H1 (cell line): ENCODE measurements around the gene ANO9. TPM values are rescaled to one million over a fixed set of nuclear protein-coding genes. Genes with fewer than 3 reads are reported as not detected.
"Not testable (repeated sequence)": the region's sequence is repeated elsewhere in the genome, so short reads cannot be mapped to it uniquely, and the experiment has no call there.

ENCODE experiments used
- CTCF ChIA-PET: fragments of 300-600 bp; sonication (Branson Sonifier 250); formaldehyde crosslinking; loops from one replicate; lab custom pipeline; 2021; ENCODE audit not compliant: partially characterized antibody; lab: Charles Lee
- POLR2A ChIA-PET: fragments of 300-600 bp; sonication (Branson Sonifier 250); formaldehyde crosslinking; loops from one replicate; lab custom pipeline; 2021; ENCODE audit warnings: inconsistent platforms; ENCODE audit not compliant: partially characterized antibody; lab: Charles Lee
- DNase-seq, 2 experiments: peaks; one replicate each; pipeline versions ENCODE4 v3.0.0 to v3.0.0-alpha.2; 2010 to 2022; ENCODE audit warnings: low spot score in 2 of 2, low read depth in 1 of 2, mixed read lengths in 1 of 2
- FAIRE-seq: peaks from 2 replicates; lab custom pipeline; 2011; peaks lifted over from hg19 to GRCh38; lab: Jason Lieb, UNC
- H2AFZ ChIP-seq: 2 replicates; pipeline ENCODE4 v1.8.1; 2012; ENCODE audit warnings: low read length, inconsistent platforms
- H2AK5ac ChIP-seq: 2 replicates; pipeline ENCODE4 v1.6.1; 2013; ENCODE audit warnings: low read depth, low read length
- H2BK120ac ChIP-seq: replicated peaks from 2 replicates; pipeline ENCODE3; 2013; ENCODE audit warnings: low read depth, low read length, inconsistent platforms
- H2BK12ac ChIP-seq: 2 replicates; pipeline ENCODE4 v1.6.1; 2013; ENCODE audit warnings: low read depth, low read length
- H2BK15ac ChIP-seq: 2 replicates; pipeline ENCODE4 v1.6.1; 2013; ENCODE audit warnings: low read length
- H2BK20ac ChIP-seq: 2 replicates; pipeline ENCODE4 v1.6.1; 2013; ENCODE audit warnings: low read length
- H2BK5ac ChIP-seq: 2 replicates; pipeline ENCODE4 v1.6.1; 2013; ENCODE audit warnings: low read depth, low read length
- H3K14ac ChIP-seq: 2 replicates; pipeline ENCODE4 v1.6.1; 2013; ENCODE audit warnings: inconsistent platforms; ENCODE audit not compliant: insufficient read length
- H3K18ac ChIP-seq: 2 replicates; pipeline ENCODE4 v1.6.1; 2013; ENCODE audit warnings: low read length; ENCODE audit errors: extremely low read depth
- H3K23ac ChIP-seq: 2 replicates; pipeline ENCODE4 v1.6.1; 2013; ENCODE audit warnings: inconsistent platforms; ENCODE audit not compliant: insufficient read length
- H3K23me2 ChIP-seq: 2 replicates; pipeline ENCODE4 v1.6.1; 2013; ENCODE audit warnings: low read depth, low read length
- H3K27ac ChIP-seq: 2 replicates; pipeline ENCODE4 v1.6.1; 2011; ENCODE audit warnings: low read depth, low read length, inconsistent platforms
- H3K27me3 ChIP-seq, 4 experiments: replicated peaks in 1 of 4; 1 replicate in 1 of 4; 2 replicates in 3 of 4; pipeline versions ENCODE4 v1.6.1 to v1.8.1; 2011 to 2013; ENCODE audit warnings: low read length in 3 of 4, mild to moderate bottlenecking in 3 of 4, inconsistent platforms in 2 of 4, mixed read lengths in 2 of 4, moderate library complexity in 1 of 4; ENCODE audit not compliant: control insufficient read depth in 3 of 4, insufficient read depth in 3 of 4; ENCODE audit errors: extremely low read depth in 1 of 4
- H3K36me3 ChIP-seq, 4 experiments: 2 replicates each; pipeline versions ENCODE4 v1.6.1 to v1.8.1; 2011 to 2013; ENCODE audit warnings: mild to moderate bottlenecking in 4 of 4, low read length in 3 of 4, moderate library complexity in 2 of 4, control low read depth in 1 of 4, inconsistent platforms in 1 of 4; ENCODE audit not compliant: insufficient read depth in 4 of 4, control insufficient read depth in 2 of 4
- H3K4ac ChIP-seq: replicated peaks from 2 replicates; pipeline ENCODE3; 2013; ENCODE audit warnings: low read length, low read depth, mixed read lengths, inconsistent platforms; ENCODE audit not compliant: insufficient read length
- H3K4me1 ChIP-seq, 4 experiments: replicated peaks in 1 of 4; 1 replicate in 1 of 4; 2 replicates in 3 of 4; pipeline versions ENCODE4 v1.6.1 to v1.8.1; 2011 to 2013; ENCODE audit warnings: low read length in 3 of 4, inconsistent platforms in 2 of 4, mixed read lengths in 1 of 4; ENCODE audit not compliant: insufficient read depth in 4 of 4, control insufficient read depth in 3 of 4
- H3K4me2 ChIP-seq, 2 experiments: 2 replicates each; pipeline versions ENCODE4 v1.6.1 to v1.8.1; 2011 to 2013; ENCODE audit warnings: low read depth in 2 of 2, low read length in 2 of 2, control low read depth in 1 of 2, inconsistent platforms in 1 of 2, mild to moderate bottlenecking in 1 of 2; ENCODE audit not compliant: insufficient read depth in 1 of 2
- H3K4me3 ChIP-seq, 4 experiments: fragments of 200-600, 300-600 bp in 1 of 4; sonication (generic), shearing (Covaris generic), sonication (Bioruptor Twin) in 1 of 4; 2 replicates each; pipeline versions ENCODE4 v1.5.1 to v1.8.1; 2011 to 2016; ENCODE audit warnings: low read length in 4 of 4, low read depth in 3 of 4, control low read depth in 2 of 4, inconsistent platforms in 2 of 4, mild to moderate bottlenecking in 2 of 4, mixed read lengths in 1 of 4, moderate library complexity in 1 of 4; ENCODE audit not compliant: insufficient read depth in 2 of 4; ENCODE audit errors: extremely low read depth in 1 of 4
- H3K56ac ChIP-seq: replicated peaks from 2 replicates; pipeline ENCODE3; 2013; ENCODE audit warnings: low read depth, mild to moderate bottlenecking, mixed read lengths, low read length, inconsistent platforms; ENCODE audit not compliant: insufficient read length
- H3K79me1 ChIP-seq: 2 replicates; pipeline ENCODE4 v1.6.1; 2013; ENCODE audit warnings: low read depth, low read length, control low read depth
- H3K79me2 ChIP-seq, 2 experiments: 2 replicates each; pipeline versions ENCODE4 v1.6.1 to v1.8.1; 2012 to 2013; ENCODE audit warnings: low read length in 2 of 2, mild to moderate bottlenecking in 2 of 2, inconsistent platforms in 1 of 2; ENCODE audit not compliant: insufficient read depth in 2 of 2, control insufficient read depth in 1 of 2
- H3K9ac ChIP-seq, 4 experiments: replicated peaks in 1 of 4; 1 replicate in 1 of 4; 2 replicates in 3 of 4; pipeline versions ENCODE4 v1.6.1 to v1.8.1; 2011 to 2013; ENCODE audit warnings: low read depth in 3 of 4, low read length in 3 of 4, control low read depth in 2 of 4, mild to moderate bottlenecking in 2 of 4, moderate library complexity in 2 of 4, inconsistent platforms in 1 of 4; ENCODE audit errors: extremely low read depth in 1 of 4
- H3K9me3 ChIP-seq, 2 experiments: 2 replicates each; pipeline versions ENCODE4 v1.6.1 to v1.8.1; 2012 to 2013; ENCODE audit warnings: mild to moderate bottlenecking in 2 of 2, moderate library complexity in 2 of 2, control low read depth in 1 of 2, inconsistent platforms in 1 of 2, low read depth in 1 of 2, low read length in 1 of 2, mixed read lengths in 1 of 2; ENCODE audit not compliant: insufficient read depth in 2 of 2
- H4K20me1 ChIP-seq, 2 experiments: replicated peaks in 1 of 2; 2 replicates each; pipeline versions ENCODE3 to v1.8.1; 2011 to 2013; ENCODE audit warnings: inconsistent platforms in 2 of 2, low read length in 2 of 2, mild to moderate bottlenecking in 1 of 2; ENCODE audit not compliant: insufficient read depth in 2 of 2, control insufficient read depth in 1 of 2
- H4K5ac ChIP-seq: 2 replicates; pipeline ENCODE4 v1.6.1; 2013; ENCODE audit warnings: low read length, low read depth, mixed read lengths, inconsistent platforms; ENCODE audit not compliant: insufficient read length
- H4K8ac ChIP-seq: 2 replicates; pipeline ENCODE4 v1.8.0; 2013; ENCODE audit warnings: mild to moderate bottlenecking, moderate library complexity, low read length, inconsistent platforms; ENCODE audit not compliant: insufficient read depth; ENCODE audit errors: extremely low read depth
- H4K91ac ChIP-seq: replicated peaks from 2 replicates; pipeline ENCODE3; 2013; ENCODE audit warnings: low read length, mixed read lengths, inconsistent platforms; ENCODE audit not compliant: insufficient read length
- PHF8 ChIP-seq: fragments of 200-600 bp; sonication (generic); conservative IDR thresholded peaks from 2 replicates; pipeline ENCODE4 v1.7.1; 2012; ENCODE audit warnings: low read depth, mild to moderate bottlenecking, inconsistent platforms, low read length, moderate library complexity
- TBP ChIP-seq: IDR thresholded peaks from 2 replicates; pipeline ENCODE4 v1.6.1; 2011; ENCODE audit warnings: low read depth, low read length, improper control_type of control experiment
- WGBS, 2 experiments: shearing (Covaris generic) in 1 of 2; methylation state at CpG; one replicate each; pipeline versions ENCODE4 v1.1.6 to v1.1.7; 2013 to 2015; ENCODE audit warnings: low lambda C conversion rate in 2 of 2, mixed read lengths in 2 of 2, inconsistent platforms in 1 of 2, low coverage in 1 of 2, missing lambda C conversion rate in 1 of 2; ENCODE audit not compliant: insufficient replicate concordance in 2 of 2, insufficient coverage in 1 of 2, insufficient read length in 1 of 2; ENCODE audit errors: extremely low coverage in 1 of 2, missing lambda C conversion rate in 1 of 2; 5-methylcytosine and 5-hydroxymethylcytosine counted together
- polyA plus RNA-seq, 7 experiments: library from polyadenylated mRNA; depleted of rRNA in 3 of 7; stranded (reverse) in 5 of 7; unstranded in 2 of 7; fragments of >200 nt in 5 of 7; fragments of 200-250 nt in 2 of 7; gene quantifications; 1 replicate in 5 of 7; 2 replicates in 1 of 7; 4 replicates in 1 of 7; pipeline versions ENCODE4 v1.2.1 to v1.2.3, GENCODE V29; 2011 to 2013; ENCODE audit warnings: missing spikeins in 2 of 7, mixed read lengths in 2 of 7
- total RNA-seq: library from RNA; stranded (reverse); fragmentation: NEBNext Ultra II Directional; extraction: Animal tissue kit (Norgen Biotek cat#: 25700); gene quantifications from 2 replicates; pipeline ENCODE4 v1.2.1, GENCODE V29; 2021
- TF ChIP-seq, protein P1 (sequence below), 3 experiments: IDR thresholded peaks; 1 replicate in 2 of 3; 2 replicates in 1 of 3; pipeline versions ENCODE4 v1.5.1 to v1.6.1; 2011; ENCODE audit warnings: low read length in 3 of 3, mild to moderate bottlenecking in 3 of 3, inconsistent platforms in 2 of 3, low read depth in 1 of 3, moderate library complexity in 1 of 3; ENCODE audit not compliant: insufficient read depth in 1 of 3; ENCODE audit errors: control extremely low read depth in 1 of 3

Gene ANO9
- total and polyA plus RNA-seq, 2 of the 8 experiments (the other 6 are each of a cell fraction or from before 2014, with no cell fraction given), result 20.0 to 20.7 TPM

DNA sequence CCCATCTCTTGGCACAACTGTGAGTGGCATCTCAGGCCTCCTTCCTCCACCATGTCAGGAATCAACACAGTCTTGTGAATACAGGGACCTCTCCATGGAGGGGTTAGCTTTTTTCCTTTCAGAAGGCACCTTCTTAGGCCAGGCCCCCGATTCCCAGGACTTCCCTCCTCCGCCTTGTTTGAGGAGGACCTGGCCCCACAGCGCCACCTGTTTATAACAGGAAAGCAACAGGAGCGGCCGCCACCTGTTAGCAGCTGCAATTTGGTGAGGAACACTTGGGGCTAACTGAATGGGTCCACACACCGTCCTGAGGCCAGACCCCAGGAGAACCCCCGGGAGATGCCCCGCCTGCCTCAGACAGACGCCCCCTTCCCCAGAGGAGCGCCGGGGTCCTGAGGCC, 51.6 kb downstream of the ANO9 start (continued):
- TF ChIP-seq, protein P1, sequence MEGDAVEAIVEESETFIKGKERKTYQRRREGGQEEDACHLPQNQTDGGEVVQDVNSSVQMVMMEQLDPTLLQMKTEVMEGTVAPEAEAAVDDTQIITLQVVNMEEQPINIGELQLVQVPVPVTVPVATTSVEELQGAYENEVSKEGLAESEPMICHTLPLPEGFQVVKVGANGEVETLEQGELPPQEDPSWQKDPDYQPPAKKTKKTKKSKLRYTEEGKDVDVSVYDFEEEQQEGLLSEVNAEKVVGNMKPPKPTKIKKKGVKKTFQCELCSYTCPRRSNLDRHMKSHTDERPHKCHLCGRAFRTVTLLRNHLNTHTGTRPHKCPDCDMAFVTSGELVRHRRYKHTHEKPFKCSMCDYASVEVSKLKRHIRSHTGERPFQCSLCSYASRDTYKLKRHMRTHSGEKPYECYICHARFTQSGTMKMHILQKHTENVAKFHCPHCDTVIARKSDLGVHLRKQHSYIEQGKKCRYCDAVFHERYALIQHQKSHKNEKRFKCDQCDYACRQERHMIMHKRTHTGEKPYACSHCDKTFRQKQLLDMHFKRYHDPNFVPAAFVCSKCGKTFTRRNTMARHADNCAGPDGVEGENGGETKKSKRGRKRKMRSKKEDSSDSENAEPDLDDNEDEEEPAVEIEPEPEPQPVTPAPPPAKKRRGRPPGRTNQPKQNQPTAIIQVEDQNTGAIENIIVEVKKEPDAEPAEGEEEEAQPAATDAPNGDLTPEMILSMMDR (IDR thresholded peaks at IDR 0.05; ENCODE audit: control extremely low read depth in 1 of 3, insufficient read depth in 1 of 3, low read depth in 1 of 3, low read length in 3 of 3), result peak in 2 of 3 experiments; percentile 56 to 67; a peak in 3 of 4 replicates
- TF ChIP-seq PHF8, result no peak
- TF ChIP-seq TBP, result no peak

DNA sequence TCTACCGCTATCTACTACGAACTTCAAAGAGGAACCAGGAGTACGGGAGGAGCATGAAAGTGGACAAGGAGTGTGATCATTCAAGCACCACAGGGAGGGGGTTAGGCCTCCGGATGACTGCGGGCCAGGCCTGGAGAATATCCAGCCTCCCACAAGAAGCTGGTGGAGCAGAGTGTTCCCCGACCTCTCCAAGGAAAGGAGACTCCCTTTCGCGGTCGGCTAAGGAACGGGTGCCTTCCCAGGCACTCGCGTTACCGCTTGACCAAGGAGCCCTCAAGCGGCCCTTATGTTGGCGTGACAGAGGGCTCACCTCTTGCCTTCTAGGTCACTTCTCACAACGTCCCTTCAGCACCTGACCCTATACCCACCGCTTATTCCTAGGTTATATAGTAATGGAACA, 52.4 kb downstream of the ANO9 start:
- not testable (repeated sequence) for H4K91ac ChIP-seq, H3K36me3 ChIP-seq, H3K18ac ChIP-seq, H2BK15ac ChIP-seq, H4K20me1 ChIP-seq, H3K79me1 ChIP-seq, H3K4me2 ChIP-seq, H3K79me2 ChIP-seq, H4K5ac ChIP-seq, H2BK120ac ChIP-seq, H3K9ac ChIP-seq, H4K8ac ChIP-seq, H3K23ac ChIP-seq, H3K4ac ChIP-seq, H3K27me3 ChIP-seq, H2BK5ac ChIP-seq, H3K56ac ChIP-seq, H3K4me3 ChIP-seq, H2AFZ ChIP-seq, DNase-seq, H3K14ac ChIP-seq, H2BK12ac ChIP-seq, H3K23me2 ChIP-seq, H2BK20ac ChIP-seq, H3K4me1 ChIP-seq, H2AK5ac ChIP-seq, H3K27ac ChIP-seq, FAIRE-seq
- POLR2A ChIA-PET, result interaction anchor here (1.5 to 1.6 kb wide), 2 partner anchors 14 to 20 kb away, joined by 5 to 6 read pairs; partner anchors contain the start of gene B4GALNT4
- 86% methylated on average over 13 of the region's 17 CpGs; no CpG with 5 or more reads in 1 of the 2 experiments for WGBS, 2 experiments
- CTCF ChIA-PET, result interaction anchor here (0.7 to 2.3 kb wide), 11 partner anchors 13 to 728 kb away, joined by 3 to 11 read pairs (median 3); partner anchors contain the start of gene SIGIRR
- H3K9me3 ChIP-seq, result peaks cover 15 to 17% of the 10 kb centered on the region in 2 experiments
